Keratinocyte (primary cell): Measurements from ENCODE around the gene B3GAT1. TPM values are rescaled to one million over a fixed set of nuclear protein-coding genes. Genes with fewer than 3 reads are reported as not detected.

Source experiments
- DNase-seq: peaks from one replicate; pipeline ENCODE4 v3.0.0-alpha.2; 2011; ENCODE audit warnings: low read depth, missing footprints, low spot score
- FAIRE-seq: peaks from 2 replicates; lab custom pipeline; 2011; peaks lifted over from hg19 to GRCh38; lab: Jason Lieb, UNC
- H2AFZ ChIP-seq: 2 replicates; pipeline ENCODE4 v1.6.0; 2012; ENCODE audit warnings: low read length, control low read depth, inconsistent platforms; ENCODE audit not compliant: control insufficient read depth
- H3K27ac ChIP-seq: 2 replicates; pipeline ENCODE4 v1.5.1; 2011; ENCODE audit warnings: low read length; ENCODE audit not compliant: control insufficient read depth, insufficient read depth
- H3K27me3 ChIP-seq: 3 replicates; pipeline ENCODE4 v1.6.0; 2011; ENCODE audit warnings: low read length; ENCODE audit not compliant: control insufficient read depth, insufficient read depth; ENCODE audit errors: extremely low read depth
- H3K36me3 ChIP-seq, 2 experiments: 2 replicates in 1 of 2; 3 replicates in 1 of 2; pipeline ENCODE4 v1.5.1; 2011; ENCODE audit warnings: low read length in 2 of 2, mild to moderate bottlenecking in 1 of 2; ENCODE audit not compliant: control insufficient read depth in 2 of 2, insufficient read depth in 2 of 2; ENCODE audit errors: extremely low read depth in 1 of 2
- H3K4me1 ChIP-seq: 3 replicates; pipeline ENCODE4 v1.5.1; 2011; ENCODE audit warnings: low read length; ENCODE audit not compliant: control insufficient read depth, insufficient read depth; ENCODE audit errors: extremely low read depth
- H3K4me2 ChIP-seq: 3 replicates; pipeline ENCODE4 v1.6.0; 2011; ENCODE audit warnings: low read depth, low read length; ENCODE audit not compliant: control insufficient read depth, insufficient read depth; ENCODE audit errors: extremely low read depth
- H3K4me3 ChIP-seq, 3 experiments: fragments of 200-600 bp in 1 of 3; sonication (generic) in 1 of 3; 2 replicates in 2 of 3; 3 replicates in 1 of 3; pipeline ENCODE4 v1.5.1; 2011 to 2016; ENCODE audit warnings: low read length in 3 of 3, mild to moderate bottlenecking in 3 of 3, control low read depth in 2 of 3, inconsistent platforms in 1 of 3, low read depth in 1 of 3, mixed read lengths in 1 of 3, mixed run types in 1 of 3, moderate library complexity in 1 of 3; ENCODE audit not compliant: control insufficient read depth in 2 of 3, insufficient read depth in 2 of 3; ENCODE audit errors: extremely low read depth in 1 of 3
- H3K79me2 ChIP-seq: 2 replicates; pipeline ENCODE4 v1.6.0; 2012; ENCODE audit warnings: low read length; ENCODE audit not compliant: control insufficient read depth, insufficient read depth
- H3K9ac ChIP-seq: 3 replicates; pipeline ENCODE4 v1.6.0; 2011; ENCODE audit warnings: low read length; ENCODE audit not compliant: control insufficient read depth, insufficient read depth; ENCODE audit errors: extremely low read depth
- H3K9me1 ChIP-seq: 3 replicates; pipeline ENCODE4 v1.6.0; 2011; ENCODE audit warnings: low read length; ENCODE audit not compliant: control insufficient read depth, insufficient read depth; ENCODE audit errors: extremely low read depth
- H3K9me3 ChIP-seq: 2 replicates; pipeline ENCODE4 v1.5.1; 2012; ENCODE audit warnings: low read depth, low read length; ENCODE audit not compliant: control insufficient read depth
- H4K20me1 ChIP-seq: 3 replicates; pipeline ENCODE4 v1.6.0; 2011; ENCODE audit warnings: low read length; ENCODE audit not compliant: control insufficient read depth, insufficient read depth; ENCODE audit errors: extremely low read depth
- CTCF ChIP-seq, 3 experiments: IDR thresholded peaks in 1 of 3; conservative IDR thresholded peaks in 1 of 3; optimal IDR thresholded peaks in 1 of 3; 2 replicates in 2 of 3; 3 replicates in 1 of 3; pipeline versions ENCODE3 to v1.5.1; 2011; ENCODE audit warnings: low read length in 3 of 3, mild to moderate bottlenecking in 3 of 3, moderate library complexity in 2 of 3, control low read depth in 1 of 3, inconsistent platforms in 1 of 3; ENCODE audit not compliant: insufficient read depth in 2 of 3; ENCODE audit errors: extremely low read depth in 1 of 3
- EZH2 ChIP-seq: IDR thresholded peaks from one replicate; pipeline ENCODE4 v1.6.1; 2012; ENCODE audit warnings: inconsistent platforms, mild to moderate bottlenecking, low read length, moderate library complexity
- dilution Hi-C: fragments of 300-500 bp; cut with MboI; formaldehyde crosslinking; loops from one replicate; pipeline ENCODE4 v1.7.0; 2020; ENCODE audit warnings: low sequenced_read_pairs; ENCODE audit not compliant: extremely low pct_ligation_motif_present
- polyA plus RNA-seq, 5 experiments: library from polyadenylated mRNA; depleted of rRNA in 3 of 5; stranded (reverse) in 3 of 5; stranded (forward) in 1 of 5; unstranded in 1 of 5; fragments of >200 nt; gene quantifications; 1 replicate in 1 of 5; 2 replicates in 3 of 5; 3 replicates in 1 of 5; pipeline versions ENCODE4 v1.2.1 to v1.2.3, GENCODE V29; 2011 to 2012; ENCODE audit warnings: missing spikeins in 2 of 5, low read depth in 1 of 5, low replicate concordance in 1 of 5

Gene B3GAT1
- polyA plus RNA-seq, 1 donor (not counting 4 experiments of a cell fraction or from before 2014, with no cell fraction given), result 0.04 TPM

GRCh38 chr11:134366254-134366653 is 45.8 kb downstream of the B3GAT1 start:
- no peaks in the 10 kb centered on the region for H3K79me2 ChIP-seq
- H3K4me2 ChIP-seq, result no peak overlapping the region
- no peak overlapping the region for H3K27ac ChIP-seq
- H3K9me3 ChIP-seq, result no peaks in the 10 kb centered on the region
- FAIRE-seq, result no peak
- no peaks in the 10 kb centered on the region for H3K4me1 ChIP-seq
- no peaks in the 10 kb centered on the region for H4K20me1 ChIP-seq
- no peak overlapping the region for H3K9ac ChIP-seq
- H3K9me1 ChIP-seq, result no peaks in the 10 kb centered on the region
- no peak overlapping the region for H2AFZ ChIP-seq
- dilution Hi-C loops, result no loop called here
- DNase-seq, result no peak
- H3K36me3 ChIP-seq, result no peaks in the 10 kb centered on the region
- no peak for TF ChIP-seq EZH2
- no peak for TF ChIP-seq CTCF (optimal IDR thresholded peaks at IDR 0.05 in 1 of 3, IDR thresholded peaks at IDR 0.05 in 1 of 3, conservative IDR thresholded peaks at IDR 0.05 in 1 of 3; ENCODE audit: extremely low read depth in 1 of 3, insufficient read depth in 2 of 3, low read length in 3 of 3)
- H3K4me3 ChIP-seq, result no peak overlapping the region
- no peaks in the 10 kb centered on the region for H3K27me3 ChIP-seq

- TF ChIP-seq CTCF (optimal IDR thresholded peaks at IDR 0.05 in 1 of 3, IDR thresholded peaks at IDR 0.05 in 1 of 3, conservative IDR thresholded peaks at IDR 0.05 in 1 of 3; ENCODE audit: extremely low read depth in 1 of 3, insufficient read depth in 2 of 3, low read length in 3 of 3), result no peak
- no peak for TF ChIP-seq EZH2
- H3K9me3 ChIP-seq, result no peaks in the 10 kb centered on the region
- no peaks in the 10 kb centered on the region for H3K79me2 ChIP-seq
- H3K27me3 ChIP-seq, result no peaks in the 10 kb centered on the region
- H4K20me1 ChIP-seq, result no peaks in the 10 kb centered on the region
- no peaks in the 10 kb centered on the region for H3K9me1 ChIP-seq
- no peak overlapping the region for H3K9ac ChIP-seq
- H3K4me2 ChIP-seq, result no peak overlapping the region
- no peak overlapping the region for H2AFZ ChIP-seq
- no peaks in the 10 kb centered on the region for H3K4me1 ChIP-seq
- no peak for DNase-seq
- H3K36me3 ChIP-seq, result no peaks in the 10 kb centered on the region
- no peak overlapping the region for H3K27ac ChIP-seq
- dilution Hi-C loops, result no loop called here
- H3K4me3 ChIP-seq, result no peak overlapping the region
- no peak for FAIRE-seq
Measured at GRCh38 chr11:134365011-134365925, 46.8 kb downstream of the B3GAT1 start.
